ENCODE results near the gene KNTC1.
"Not testable (repeated sequence)": the region's sequence is repeated elsewhere in the genome, so short reads cannot be mapped to it uniquely, and the experiment has no call there.

Gene KNTC1

GRCh38 chr12:122653291-122653690, 126.2 kb downstream of the KNTC1 start:
- not testable (repeated sequence) for DNase-seq

GRCh38 chr12:122656298-122656697, 129.2 kb downstream of the KNTC1 start:
- no peak for DNase-seq

- DNase-seq, result no peak
Observed at GRCh38 chr12:122659579-122659978, 132.5 kb downstream of the KNTC1 start.

DNA sequence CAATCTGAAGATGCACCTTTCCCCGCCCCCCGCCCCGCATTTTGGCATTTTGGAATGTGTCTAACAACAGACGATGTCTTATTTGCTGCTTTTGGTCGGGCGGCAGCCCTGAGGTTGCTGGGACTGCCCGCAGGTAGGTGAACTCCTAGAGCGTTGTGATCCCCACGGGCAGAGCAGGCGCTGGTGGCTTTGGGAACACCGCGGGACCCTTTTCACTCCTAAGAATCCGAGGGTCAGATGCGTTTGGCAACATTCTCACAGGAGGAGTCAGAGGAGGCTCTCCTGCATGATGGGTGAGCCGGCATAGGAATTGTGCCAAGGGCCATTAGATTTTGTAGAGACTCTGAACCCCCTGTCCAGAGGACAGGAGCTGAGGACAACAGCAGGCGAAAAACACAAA, 134.2 kb downstream of the KNTC1 start:
- DNase-seq, result no peak

DNA sequence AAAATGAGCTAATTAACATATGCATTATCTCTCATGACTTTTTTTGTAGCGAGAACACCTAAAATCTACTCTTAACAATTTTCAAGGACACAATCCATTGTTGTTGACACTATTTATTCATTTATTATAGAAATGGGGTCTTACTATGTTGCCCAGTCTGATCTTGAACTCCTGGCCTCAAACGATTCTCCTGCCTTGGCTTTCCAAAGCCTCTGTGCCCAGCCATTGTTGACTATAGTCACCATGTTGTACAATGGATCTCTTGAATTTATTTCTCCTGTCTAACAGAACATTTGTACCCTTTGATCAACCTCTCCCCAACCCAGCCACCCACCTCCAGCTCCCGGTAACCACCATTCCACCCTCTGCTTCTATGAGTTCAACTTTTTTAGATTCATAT, 134.9 kb downstream of the KNTC1 start:
- DNase-seq, result no peak

DNA sequence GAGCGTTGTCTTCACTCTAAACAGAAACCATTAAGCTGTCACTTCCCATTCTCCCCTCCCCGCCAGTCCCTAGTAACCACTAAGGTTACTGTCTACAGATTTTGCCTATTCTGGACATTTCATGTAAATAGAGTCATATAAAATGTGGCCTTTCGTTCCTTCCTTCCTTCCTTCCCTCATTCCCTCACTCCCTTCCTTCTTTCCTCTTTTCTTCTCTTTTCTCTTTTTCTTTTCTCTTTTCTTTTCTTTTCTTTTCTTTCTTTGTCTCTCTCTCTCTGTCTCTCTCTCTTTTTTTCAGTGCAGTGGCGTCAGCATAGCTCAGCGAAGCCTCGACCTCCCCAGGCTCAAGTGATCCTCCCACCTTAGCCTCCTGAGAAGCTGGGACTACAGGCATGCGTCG, 138.3 kb downstream of the KNTC1 start:
- DNase-seq, result no peak

GRCh38 chr12:122665759-122666158, 138.7 kb downstream of the KNTC1 start:
- no peak for DNase-seq

- no peak for DNase-seq
Observed at GRCh38 chr12:122668268-122668667, 141.2 kb downstream of the KNTC1 start.

DNA sequence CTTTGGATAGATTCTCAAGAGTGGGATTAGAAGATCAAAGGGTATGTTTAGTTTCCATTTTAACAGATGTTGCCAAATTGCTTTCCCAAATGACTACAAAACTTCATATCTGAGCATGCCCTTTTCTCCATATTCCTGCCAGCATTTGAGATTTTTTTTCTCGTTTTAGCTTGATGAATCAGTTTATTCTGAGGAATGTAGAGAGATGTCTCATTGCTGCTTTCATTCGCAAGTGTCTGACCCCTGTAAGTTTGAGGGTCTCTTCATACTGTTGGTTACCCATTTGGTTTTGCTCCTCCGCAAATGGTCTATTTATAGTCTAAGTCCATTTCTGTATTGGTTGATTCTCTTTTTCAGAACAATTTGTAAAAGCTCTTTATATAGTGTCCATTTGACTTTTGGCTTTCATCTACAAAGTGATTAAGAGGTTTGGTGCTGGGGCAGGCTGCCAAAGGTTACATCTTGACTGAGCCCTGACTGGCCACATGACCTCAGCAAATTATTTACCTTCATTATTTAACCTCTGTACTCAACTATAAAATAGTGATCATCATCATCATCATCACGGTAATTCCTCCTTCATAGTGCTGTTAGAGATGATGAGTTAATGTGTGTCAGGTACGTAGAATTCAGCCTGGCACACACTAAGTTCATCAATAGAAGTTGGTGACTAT, 142.5 kb downstream of the KNTC1 start:
- DNase-seq, result no peak

DNA sequence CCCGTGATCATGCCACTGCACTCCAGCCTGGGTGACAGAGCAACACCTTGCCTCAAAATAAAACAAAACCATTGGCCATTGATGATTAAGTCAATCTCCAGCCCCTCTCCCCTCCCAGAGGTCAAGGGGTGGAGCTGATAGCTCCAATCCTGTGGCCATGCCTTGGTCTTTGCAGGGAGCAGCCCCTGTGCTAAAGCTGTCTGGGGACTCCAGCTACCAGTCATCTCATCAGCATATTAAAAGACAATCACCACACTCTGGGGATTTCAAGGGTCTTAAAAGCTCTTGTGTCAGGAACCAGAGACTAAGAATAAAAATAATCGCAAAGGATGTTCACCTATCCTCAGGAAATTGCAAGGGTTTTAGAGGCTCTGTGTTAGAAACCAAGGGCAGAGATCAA, 145.5 kb downstream of the KNTC1 start:
- DNase-seq, result no peak

Measured in NCI-H1694 (cell line).